ENCODE results near the gene SMYD4.

- TF ChIP-seq CTCF (IDR thresholded peaks at IDR 0.05; ENCODE audit: low read depth, low read length) (no peak), POLR2A (IDR thresholded peaks at IDR 0.05; ENCODE audit: extremely low read depth, insufficient read length) (no peak)
Measured at GRCh38 chr17:1776857-1777256, 52.8 kb downstream of the SMYD4 start.

Measured in NB4 (cell line).